GM12801 (cell line): ENCODE measurements around the gene RGS8.

ENCODE experiments used
- CTCF ChIP-seq: IDR thresholded peaks from one replicate; pipeline ENCODE4 v1.5.1; 2011; ENCODE audit warnings: control low read depth; ENCODE audit not compliant: insufficient read length; ENCODE audit errors: extremely low read depth

RGS8 gene

GRCh38 chr1:182685215-182685614 lies 828 bp upstream of the RGS8 start:
- no peak for TF ChIP-seq CTCF

- no peak for TF ChIP-seq CTCF
Measured at GRCh38 chr1:182682898-182683501, 1.4 kb downstream of the RGS8 start.

- no peak for TF ChIP-seq CTCF
Measured at GRCh38 chr1:182682406-182682805, 2.0 kb downstream of the RGS8 start.

- no peak for TF ChIP-seq CTCF
Measured at GRCh38 chr1:182681568-182681912, 2.8 kb downstream of the RGS8 start.

- no peak for TF ChIP-seq CTCF
Measured at GRCh38 chr1:182680901-182681567, 3.4 kb downstream of the RGS8 start.

- no peak for TF ChIP-seq CTCF
Measured at GRCh38 chr1:182680408-182680807, 4.0 kb downstream of the RGS8 start.

GRCh38 chr1:182679684-182680083 lies 4.7 kb downstream of the RGS8 start:
- no peak for TF ChIP-seq CTCF
